PC-9 (cell line): Measurements from ENCODE around the gene CDX2.

Source experiments
- CTCF ChIP-seq: fragments of 200-600 bp; sonication (generic); conservative IDR thresholded peaks from 2 replicates; pipeline ENCODE4 v1.6.1; 2017; ENCODE audit warnings: mixed run types, antibody characterized with exemption, mild to moderate bottlenecking, moderate library complexity
- EZH2 ChIP-seq: fragments of 200-600 bp; sonication (generic); IDR thresholded peaks from 2 replicates; pipeline ENCODE4 v1.8.0; 2017; ENCODE audit warnings: antibody characterized with exemption, low read depth

- TF ChIP-seq CTCF (no peak), EZH2 (no peak)
Observed at GRCh38 chr13:28000567-28000966, 31.5 kb upstream of the CDX2 start.
